Diencephalon (tissue), 1 donor: ENCODE measurements around the gene BSN. TPM values are rescaled to one million over a fixed set of nuclear protein-coding genes. Genes with fewer than 3 reads are reported as not detected.

Experiments used
- small RNA-seq: library from RNA; depleted of rRNA; stranded (forward); fragments of <200 nt; gene quantifications from one replicate; pipeline ENCODE3, GENCODE V24; 2014
- total RNA-seq: library from RNA; depleted of rRNA; stranded (reverse); fragments of >200 nt; gene quantifications from one replicate; pipeline ENCODE4 v1.2.3, GENCODE V29; 2014

Gene BSN
- total RNA-seq, result 11.5 TPM

DNA sequence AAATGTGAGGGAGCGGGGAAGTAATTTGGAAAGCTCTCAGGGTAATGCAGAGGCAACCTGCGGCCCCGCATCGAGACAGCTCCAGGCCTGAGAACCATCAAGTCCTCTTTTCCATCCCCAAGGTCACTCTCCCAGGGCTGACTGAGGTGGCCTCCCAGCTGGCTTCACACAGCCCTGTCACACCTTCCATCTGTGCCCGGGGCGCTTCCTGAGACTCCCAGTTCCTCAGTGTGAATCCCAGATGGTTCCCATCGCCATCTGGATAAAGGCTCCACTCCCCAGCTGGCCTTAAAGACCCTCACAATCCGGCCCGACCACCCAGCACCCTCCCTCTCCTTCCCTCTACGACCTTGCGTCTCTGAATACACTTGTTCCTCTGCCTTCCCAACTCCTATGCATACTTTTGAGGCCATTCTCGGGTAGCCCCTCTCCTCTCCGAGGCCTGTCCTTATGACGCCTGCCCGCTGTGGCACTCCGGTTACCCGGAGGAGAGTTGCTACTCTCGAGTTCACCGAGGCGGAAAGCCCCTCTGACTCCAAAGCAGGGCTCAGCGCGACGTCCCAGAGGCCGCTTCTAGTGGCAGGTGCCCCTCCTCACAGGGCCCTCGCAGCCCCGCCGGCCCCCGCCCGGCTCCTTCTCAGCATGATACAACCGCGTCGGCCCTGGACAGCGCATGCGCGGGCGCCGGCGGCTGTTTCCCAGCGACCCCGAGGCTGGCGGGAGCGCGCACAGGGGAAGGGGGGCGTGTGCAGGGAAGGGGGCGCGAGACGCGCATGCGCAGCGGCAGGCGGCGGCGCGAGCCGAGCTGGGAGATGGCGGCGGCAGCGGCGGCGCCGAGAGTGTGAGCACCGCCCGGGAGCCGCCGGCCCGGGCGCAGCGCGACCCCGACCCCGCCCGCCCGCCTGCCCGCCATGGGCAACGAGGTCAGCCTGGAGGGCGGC, at the start of gene BSN:
Gene BSN (plus strand): TSS at position 786 of the 941 bp plus-strand sequence. CDS start 126 bp downstream, at position 912.

DNA sequence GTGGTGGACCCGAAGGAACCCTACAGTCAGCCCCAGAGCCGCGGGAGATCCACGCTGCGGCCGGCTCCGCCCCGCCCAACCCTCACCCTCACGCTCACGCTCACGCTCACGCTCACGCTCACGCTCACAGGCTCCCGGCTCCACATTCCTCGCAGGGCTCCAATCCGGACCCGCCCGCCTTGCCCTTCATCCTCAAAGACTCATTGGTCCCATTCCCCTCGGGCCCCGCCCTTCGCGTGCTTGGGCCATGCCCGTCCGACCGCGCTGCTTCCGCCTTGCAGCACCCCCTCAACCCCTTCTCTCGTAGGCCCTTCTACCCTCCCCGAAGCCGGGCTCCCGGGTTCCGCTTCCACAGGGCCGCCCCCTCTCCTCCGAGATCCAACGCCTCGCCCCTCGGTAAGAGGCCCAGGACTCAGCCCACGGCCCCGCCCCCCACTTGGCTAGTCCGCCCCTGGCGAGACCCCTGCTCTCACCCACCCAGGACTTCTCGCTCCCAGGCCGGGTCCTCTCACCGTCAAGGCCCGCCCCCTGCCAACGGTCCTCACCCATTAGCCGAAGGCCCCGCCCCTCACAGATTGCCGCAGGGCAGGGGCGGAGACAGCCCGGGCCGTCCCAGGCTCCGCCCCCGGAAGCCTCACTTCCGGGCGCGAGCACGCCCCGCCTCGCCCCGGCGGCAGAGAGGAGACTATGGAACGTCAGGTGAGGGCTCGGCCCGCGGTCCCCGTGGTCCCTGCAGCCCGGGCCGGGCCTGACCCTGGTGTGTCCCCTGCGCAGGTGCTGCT, 119.6 kb downstream of the BSN start, which contains the start of gene APEH:
Gene APEH (plus strand): TSS at position 637 of the 782 bp plus-strand sequence. CDS start 51 bp downstream, at position 688.

GRCh38 chr3:49689046-49689907, 135.0 kb downstream of the BSN start, which contains the start of the genes MST1 and RNF123:
MST1 (minus strand) TSS chr3:49689474; CDS start chr3:49688691, 783 bp downstream.
RNF123 (plus strand) TSS chr3:49689557; CDS start chr3:49691166, 1,609 bp downstream.

DNA sequence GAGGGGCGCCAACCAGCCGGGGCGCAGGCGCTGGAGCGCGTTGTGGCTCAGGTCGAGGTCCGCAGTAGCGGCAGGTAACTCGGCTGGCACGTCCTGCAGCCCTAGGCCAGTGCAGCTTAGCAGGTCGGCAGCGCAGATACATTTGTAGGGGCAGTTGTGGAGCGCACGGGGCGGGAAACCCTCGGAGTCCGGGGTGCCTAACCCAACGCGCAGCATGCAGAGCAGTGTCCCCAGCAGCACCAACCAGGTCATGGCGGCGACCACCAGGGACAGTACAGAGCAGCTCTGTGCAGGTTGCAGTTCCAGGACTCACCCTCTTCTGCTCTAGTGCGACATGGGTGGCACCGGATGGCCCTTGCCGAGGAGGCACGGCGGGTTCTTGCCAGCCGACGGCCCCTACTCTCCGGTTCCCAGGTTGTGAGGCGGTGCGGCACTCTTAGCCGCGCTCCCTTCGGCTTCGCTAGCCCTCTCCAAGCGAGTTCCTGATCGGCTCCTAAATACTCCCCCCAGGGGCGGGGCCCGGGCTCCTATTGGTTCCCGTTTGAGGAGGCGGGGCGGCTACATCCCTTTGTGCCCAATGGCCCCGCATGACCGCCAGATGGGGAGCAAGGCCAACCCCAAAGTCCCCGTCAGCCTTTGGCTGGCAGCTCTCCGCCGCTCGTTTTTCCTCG, 165.1 kb downstream of the BSN start, which contains the start of gene AMIGO3:
Gene AMIGO3 (minus strand): TSS at position 471 of the 671 bp plus-strand sequence. CDS start 219 bp downstream, at position 252.

Small RNA genes within 50 kb of the gene (small RNA-seq; reads per million reads assigned to genes)
- not detected for gene AMIGO3

Other genes with a start within 250 kb of the BSN start
- 29.5 TPM for gene USP4, start 214.4 kb upstream of the BSN start, total RNA-seq
- 79.1 TPM for gene GPX1, start 196.1 kb upstream of the BSN start, total RNA-seq
- gene RHOA, start 142.5 kb upstream of the BSN start, total RNA-seq, result 200 TPM
- gene TCTA, start 142.1 kb upstream of the BSN start, total RNA-seq, result 18.0 TPM
- gene AMT, start 132.0 kb upstream of the BSN start, total RNA-seq, result 3.9 TPM
- 18.5 TPM for gene NICN1, start 125.2 kb upstream of the BSN start, total RNA-seq
- gene DAG1, start 84.2 kb upstream of the BSN start, total RNA-seq, result 33.4 TPM
- 75.2 TPM for gene APEH, start 119.9 kb downstream of the BSN start, total RNA-seq
- 7.6 TPM for gene MST1, start 135.0 kb downstream of the BSN start, total RNA-seq
- gene RNF123, start 135.1 kb downstream of the BSN start, total RNA-seq, result 28.6 TPM
- 0.92 TPM for gene AMIGO3, start 165.2 kb downstream of the BSN start, total RNA-seq
- 11.1 TPM for gene GMPPB, start 169.5 kb downstream of the BSN start, total RNA-seq
- gene IP6K1, start 232.1 kb downstream of the BSN start, total RNA-seq, result 55.8 TPM
- gene CDHR4, start 245.4 kb downstream of the BSN start, total RNA-seq, result 0.23 TPM
- gene INKA1, start 248.8 kb downstream of the BSN start, total RNA-seq, result 5.1 TPM